ENCODE measurements around the gene SAP30L.
A peak's percentile ranks its signal among the peaks of the same experiment; 100 is the strongest.

Gene SAP30L

GRCh38 chr5:154408811-154409210, 37.0 kb upstream of the SAP30L start:
- Histone ChIP-seq H3K4me1 (no peaks in the 10 kb centered on the region), H3K36me3 (replicated peaks) (no peaks in the 10 kb centered on the region), H3K27me3 (ENCODE audit: low read depth) (no peaks in the 10 kb centered on the region), H3K9me3 (no peaks in the 10 kb centered on the region), H3K4me3 (no peak overlapping the region)
- in situ Hi-C loops (cut with MboI; ENCODE audit: low sequenced_read_pairs) = loop anchor here (10.0 kb wide), 1 partner anchor 424 kb away; no protein-coding TSS in a partner anchor
- DNase-seq (ENCODE audit: low spot score in 2 of 2) = no peak

- H3K4me1 ChIP-seq = no peaks in the 10 kb centered on the region
- no peaks in the 10 kb centered on the region for H3K27me3 ChIP-seq (ENCODE audit: low read depth)
- in situ Hi-C loops (cut with MboI; ENCODE audit: low sequenced_read_pairs) = loop anchor here (10.0 kb wide), 1 partner anchor 425 kb away; no protein-coding TSS in a partner anchor
- no peaks in the 10 kb centered on the region for H3K9me3 ChIP-seq
- H3K36me3 ChIP-seq (replicated peaks) = no peaks in the 10 kb centered on the region
- no peak for DNase-seq (ENCODE audit: low spot score in 2 of 2)
- H3K4me3 ChIP-seq = no peak overlapping the region
These were observed 36.5 kb upstream of the SAP30L start for GRCh38 chr5:154409230-154409840.

DNA sequence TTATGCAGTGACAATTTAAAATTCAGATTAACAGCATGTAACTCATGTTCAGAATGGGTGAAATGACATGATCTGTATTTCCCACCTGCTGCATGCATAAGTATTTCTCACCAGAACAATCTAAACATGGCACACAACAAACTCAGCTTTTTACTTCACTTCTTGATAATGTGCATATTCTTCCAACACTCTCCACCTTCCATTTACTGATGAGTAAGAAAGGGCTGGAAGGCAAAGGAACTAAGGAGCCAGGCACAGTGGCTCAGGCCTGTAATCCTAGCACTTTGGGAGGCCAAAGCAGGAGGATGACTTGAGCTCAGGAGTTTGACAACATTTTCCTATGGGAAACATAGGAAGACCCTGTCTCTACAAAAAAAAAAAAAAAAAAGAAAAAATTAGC, 35.8 kb upstream of the SAP30L start:
- Histone ChIP-seq H3K36me3 (replicated peaks) (no peaks in the 10 kb centered on the region), H3K4me3 (no peak overlapping the region), H3K27me3 (ENCODE audit: low read depth) (no peaks in the 10 kb centered on the region), H3K9me3 (no peaks in the 10 kb centered on the region), H3K4me1 (no peaks in the 10 kb centered on the region)
- in situ Hi-C loops (cut with MboI; ENCODE audit: low sequenced_read_pairs) = no loop called here
- DNase-seq (ENCODE audit: low spot score in 2 of 2) = no peak

- H3K4me3 ChIP-seq = no peak overlapping the region
- in situ Hi-C loops (cut with MboI; ENCODE audit: low sequenced_read_pairs) = no loop called here
- no peaks in the 10 kb centered on the region for H3K36me3 ChIP-seq (replicated peaks)
- H3K27me3 ChIP-seq (ENCODE audit: low read depth) = no peaks in the 10 kb centered on the region
- DNase-seq (ENCODE audit: low spot score in 2 of 2) = no peak
- H3K4me1 ChIP-seq = no peaks in the 10 kb centered on the region
- no peaks in the 10 kb centered on the region for H3K9me3 ChIP-seq
These were observed 35.0 kb upstream of the SAP30L start for GRCh38 chr5:154410786-154411185.

DNA sequence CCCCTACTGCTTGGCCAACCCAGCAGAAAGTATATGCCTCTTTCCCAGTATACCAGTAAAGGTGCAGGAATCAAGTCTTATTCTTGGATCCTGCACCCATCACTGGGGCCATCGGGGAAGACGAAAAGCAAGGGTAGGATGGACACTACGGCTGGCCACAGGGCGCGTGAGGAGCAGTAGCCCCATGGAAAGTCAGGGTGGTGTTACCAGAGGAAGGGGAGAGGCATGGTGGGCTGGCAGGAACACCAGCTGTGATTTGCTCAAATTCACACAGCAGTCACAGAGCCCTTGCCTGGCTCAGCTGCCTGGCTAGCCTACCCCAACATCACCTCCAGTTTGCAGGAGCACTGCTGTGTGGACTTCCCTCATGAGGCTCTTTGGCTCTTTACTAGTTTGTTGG, 34.5 kb upstream of the SAP30L start:
- Histone ChIP-seq H3K9me3 (no peaks in the 10 kb centered on the region), H3K27me3 (ENCODE audit: low read depth) (no peaks in the 10 kb centered on the region), H3K4me1 (no peaks in the 10 kb centered on the region), H3K36me3 (replicated peaks) (no peaks in the 10 kb centered on the region), H3K4me3 (no peak overlapping the region)
- DNase-seq (ENCODE audit: low spot score in 2 of 2) = no peak
- in situ Hi-C loops (cut with MboI; ENCODE audit: low sequenced_read_pairs) = no loop called here

DNA sequence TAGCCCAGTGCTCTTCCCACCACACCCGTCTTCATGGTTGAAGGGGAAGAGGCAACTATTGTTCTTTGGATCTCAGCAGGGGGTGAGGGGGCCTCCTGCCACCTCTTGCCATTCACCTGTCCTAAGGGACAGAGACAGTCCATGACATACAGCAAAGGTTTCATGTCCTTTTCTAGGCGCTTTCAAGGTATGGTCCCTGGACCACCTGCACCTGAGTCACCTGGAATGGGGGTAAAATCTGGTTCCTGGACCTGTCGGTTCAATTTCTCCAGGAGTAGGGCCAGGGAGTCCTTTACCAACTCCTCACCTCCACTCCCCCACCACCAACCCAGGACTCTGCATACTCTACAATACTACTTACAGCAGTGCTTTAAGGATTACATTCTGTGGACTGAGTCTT, 33.5 kb upstream of the SAP30L start:
- in situ Hi-C loops (cut with MboI; ENCODE audit: low sequenced_read_pairs) = no loop called here
- no peak for DNase-seq (ENCODE audit: low spot score in 2 of 2)
- Histone ChIP-seq H3K27me3 (ENCODE audit: low read depth) (no peaks in the 10 kb centered on the region), H3K4me1 (no peaks in the 10 kb centered on the region), H3K4me3 (no peak overlapping the region), H3K9me3 (no peaks in the 10 kb centered on the region), H3K36me3 (replicated peaks) (no peaks in the 10 kb centered on the region)

- in situ Hi-C loops (cut with MboI; ENCODE audit: low sequenced_read_pairs) = no loop called here
- Histone ChIP-seq H3K27me3 (ENCODE audit: low read depth) (no peaks in the 10 kb centered on the region), H3K36me3 (replicated peaks) (no peaks in the 10 kb centered on the region), H3K4me1 (no peaks in the 10 kb centered on the region), H3K9me3 (no peaks in the 10 kb centered on the region), H3K4me3 (no peak overlapping the region)
- DNase-seq (ENCODE audit: low spot score in 2 of 2) = no peak
These were observed 32.9 kb upstream of the SAP30L start for GRCh38 chr5:154412925-154413324.

DNA sequence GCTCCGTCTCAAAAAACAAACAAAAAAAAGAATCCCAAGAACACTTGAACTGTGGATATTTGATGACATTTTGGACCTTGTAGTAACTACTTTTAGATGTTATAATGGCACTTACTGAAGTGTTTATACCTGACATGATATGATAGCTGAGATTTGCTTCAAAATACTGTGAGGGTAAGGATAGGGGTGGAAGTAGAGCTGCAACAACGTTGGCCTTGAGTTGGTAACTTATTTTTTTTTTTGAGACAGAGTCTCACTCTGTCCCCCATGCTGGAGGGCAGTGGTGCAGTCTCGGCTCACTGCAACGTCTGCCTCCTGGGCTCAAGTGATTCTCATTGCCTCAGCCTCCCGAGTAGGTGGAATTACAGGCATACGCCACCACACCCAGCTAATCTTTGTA, 30.7 kb upstream of the SAP30L start:
- H3K36me3 ChIP-seq (replicated peaks) = no peaks in the 10 kb centered on the region
- no peaks in the 10 kb centered on the region for H3K4me1 ChIP-seq
- no peaks in the 10 kb centered on the region for H3K27me3 ChIP-seq (ENCODE audit: low read depth)
- no peak overlapping the region for H3K4me3 ChIP-seq
- no peak for DNase-seq (ENCODE audit: low spot score in 2 of 2)
- no peaks in the 10 kb centered on the region for H3K9me3 ChIP-seq
- in situ Hi-C loops (cut with MboI; ENCODE audit: low sequenced_read_pairs) = no loop called here

- in situ Hi-C loops (cut with MboI; ENCODE audit: low sequenced_read_pairs) = no loop called here
- Histone ChIP-seq H3K27me3 (ENCODE audit: low read depth) (no peaks in the 10 kb centered on the region), H3K4me3 (no peak overlapping the region), H3K4me1 (no peaks in the 10 kb centered on the region), H3K36me3 (replicated peaks) (no peaks in the 10 kb centered on the region), H3K9me3 (no peaks in the 10 kb centered on the region)
- peak; percentile 7 to 44 for DNase-seq (ENCODE audit: low spot score in 2 of 2)
These were observed 27.4 kb upstream of the SAP30L start for GRCh38 chr5:154418344-154418820.

GRCh38 chr5:154419236-154419635, 26.6 kb upstream of the SAP30L start:
- in situ Hi-C loops (cut with MboI; ENCODE audit: low sequenced_read_pairs) = no loop called here

GRCh38 chr5:154421868-154422267, 23.9 kb upstream of the SAP30L start:
- H3K36me3 ChIP-seq (replicated peaks) = no peaks in the 10 kb centered on the region
- peak in 1 of 2 experiments; percentile 49 for DNase-seq (ENCODE audit: low spot score in 2 of 2)

More at GRCh38 chr5:154419236-154419635, 26.6 kb upstream of the SAP30L start:
- Histone ChIP-seq H3K27me3 (ENCODE audit: low read depth) (no peaks in the 10 kb centered on the region), H3K36me3 (replicated peaks) (no peaks in the 10 kb centered on the region), H3K4me3 (no peak overlapping the region), H3K4me1 (no peaks in the 10 kb centered on the region), H3K9me3 (no peaks in the 10 kb centered on the region)
- no peak for DNase-seq (ENCODE audit: low spot score in 2 of 2)

GRCh38 chr5:154422298-154422697, 23.5 kb upstream of the SAP30L start:
- H3K27me3 ChIP-seq (ENCODE audit: low read depth) = no peaks in the 10 kb centered on the region
- in situ Hi-C loops (cut with MboI; ENCODE audit: low sequenced_read_pairs) = no loop called here
- no peaks in the 10 kb centered on the region for H3K36me3 ChIP-seq (replicated peaks)
- H3K9me3 ChIP-seq = no peaks in the 10 kb centered on the region
- H3K4me1 ChIP-seq = no peaks in the 10 kb centered on the region; the same call in none of the 2 replicates
- H3K4me3 ChIP-seq = no peak overlapping the region
- DNase-seq (ENCODE audit: low spot score in 2 of 2) = no peak

More at GRCh38 chr5:154421868-154422267, 23.9 kb upstream of the SAP30L start:
- Histone ChIP-seq H3K27me3 (ENCODE audit: low read depth) (no peaks in the 10 kb centered on the region), H3K4me3 (no peak overlapping the region), H3K9me3 (no peaks in the 10 kb centered on the region), H3K4me1 (no peaks in the 10 kb centered on the region; the same call in none of the 2 replicates)
- in situ Hi-C loops (cut with MboI; ENCODE audit: low sequenced_read_pairs) = no loop called here

DNA sequence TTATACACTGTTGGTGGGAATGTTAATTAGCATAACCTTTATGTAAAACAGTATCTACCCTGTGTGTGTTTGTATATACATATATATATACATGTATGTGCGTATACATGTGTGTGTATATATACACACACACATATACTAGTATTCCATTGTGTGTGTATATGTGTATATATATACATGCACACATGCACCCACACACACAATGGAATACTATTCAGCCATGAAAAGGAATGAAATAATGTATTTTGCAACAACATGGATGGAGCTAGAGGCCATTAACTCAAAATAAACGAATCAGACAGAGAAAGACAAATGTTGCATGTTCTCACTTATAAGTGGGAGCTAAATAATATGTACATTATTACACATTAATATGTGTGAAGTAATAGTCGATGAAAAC, 17.6 kb upstream of the SAP30L start:
- in situ Hi-C loops (cut with MboI; ENCODE audit: low sequenced_read_pairs) = no loop called here
- Histone ChIP-seq H3K36me3 (replicated peaks) (no peaks in the 10 kb centered on the region), H3K4me3 (no peak overlapping the region), H3K4me1 (no peaks in the 10 kb centered on the region; the same call in none of the 2 replicates), H3K9me3 (no peaks in the 10 kb centered on the region), H3K27me3 (ENCODE audit: low read depth) (no peaks in the 10 kb centered on the region)
- no peak for DNase-seq (ENCODE audit: low spot score in 2 of 2)

- Histone ChIP-seq H3K9me3 (no peaks in the 10 kb centered on the region), H3K4me3 (no peak overlapping the region), H3K36me3 (replicated peaks) (no peaks in the 10 kb centered on the region), H3K4me1 (no peaks in the 10 kb centered on the region; the same call in none of the 2 replicates), H3K27me3 (ENCODE audit: low read depth) (no peaks in the 10 kb centered on the region)
- no peak for DNase-seq (ENCODE audit: low spot score in 2 of 2)
- in situ Hi-C loops (cut with MboI; ENCODE audit: low sequenced_read_pairs) = no loop called here
These were observed 16.5 kb upstream of the SAP30L start for GRCh38 chr5:154429341-154429740.

DNA sequence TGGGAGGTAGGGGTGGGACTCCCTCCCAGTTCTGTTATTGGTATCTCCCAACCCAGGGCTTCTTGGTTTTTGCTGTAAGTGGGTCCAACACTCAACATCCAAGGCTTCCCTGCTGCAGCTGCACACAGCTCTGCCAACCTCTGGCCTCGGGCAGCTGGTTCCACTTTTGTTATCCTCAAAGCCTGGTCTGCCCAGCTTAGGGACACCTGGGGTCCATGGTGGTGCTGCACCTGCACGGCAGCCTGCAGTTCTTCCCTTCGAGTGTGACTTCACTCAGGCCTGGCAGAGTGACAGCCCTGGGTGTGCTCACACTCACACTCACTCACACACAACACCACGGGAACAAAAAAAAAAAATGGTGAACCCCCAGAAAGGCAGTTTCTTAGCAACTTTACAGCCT, 15.3 kb upstream of the SAP30L start:
- in situ Hi-C loops (cut with MboI; ENCODE audit: low sequenced_read_pairs) = no loop called here
- no peaks in the 10 kb centered on the region for H3K27me3 ChIP-seq (ENCODE audit: low read depth)
- H3K9me3 ChIP-seq = no peaks in the 10 kb centered on the region
- no peak overlapping the region for H3K4me3 ChIP-seq
- H3K36me3 ChIP-seq (replicated peaks) = no peaks in the 10 kb centered on the region
- DNase-seq (ENCODE audit: low spot score in 2 of 2) = no peak
- H3K4me1 ChIP-seq = no peaks in the 10 kb centered on the region; the same call in none of the 2 replicates
